ENCODE results near the gene PRICKLE1. TPM values are rescaled to one million over a fixed set of nuclear protein-coding genes. Genes with fewer than 3 reads are reported as not detected.

Gene PRICKLE1
- total RNA-seq, 4 donors from 2014 or later, result 0.19 to 8.0 (median 2.7) TPM

GRCh38 chr12:42582050-42582449 is 7.5 kb downstream of the PRICKLE1 start:
- Histone ChIP-seq H3K4me1 (peaks cover 0 to 20% (median 9%) of the 10 kb centered on the region in 3 donors), H3K27me3 (no peaks in the 10 kb centered on the region), H3K36me3 (no peaks in the 10 kb centered on the region), H3K4me3 (no peak overlapping the region), H3K9me3 (no peaks in the 10 kb centered on the region), H3K27ac (no peak overlapping the region)
- intact Hi-C loops (cut with DNase I), result no loop called here
- DNase-seq, result no peak
- 0 to 6% methylated on average over 1 of the region's 1 CpG for WGBS, 2 donors
- TF ChIP-seq CTCF (IDR thresholded peaks at IDR 0.05) (no peak), POLR2A (IDR thresholded peaks at IDR 0.05) (no peak)

DNA sequence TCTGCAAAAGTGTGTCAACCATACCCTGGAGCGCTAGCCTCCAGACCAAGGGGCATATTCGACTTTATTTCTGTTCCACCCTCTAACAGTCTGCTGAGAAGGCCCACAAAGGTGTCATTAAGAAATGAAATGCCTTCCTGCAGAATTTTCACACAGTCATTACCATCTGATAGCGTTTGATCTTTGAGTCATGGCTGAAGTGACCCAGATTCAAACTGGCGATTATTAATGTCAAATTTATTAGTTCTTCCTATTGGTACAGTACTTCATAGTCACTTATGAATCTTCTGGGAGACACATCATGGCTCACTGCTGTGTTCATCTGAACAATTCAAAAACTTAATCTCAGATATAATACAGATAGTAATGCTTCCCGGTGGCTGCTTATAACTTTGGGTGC is 13.2 kb downstream of the PRICKLE1 start:
- intact Hi-C loops (cut with DNase I), result no loop called here

GRCh38 chr12:42575717-42576116 is 13.8 kb downstream of the PRICKLE1 start:
- no peaks in the 10 kb centered on the region for H3K9me3 ChIP-seq
- TF ChIP-seq POLR2A (IDR thresholded peaks at IDR 0.05), result no peak
- TF ChIP-seq CTCF (IDR thresholded peaks at IDR 0.05), result no peak
- no peak overlapping the region for H3K27ac ChIP-seq
- WGBS, 2 donors, result 22 to 27% methylated on average over 1 of the region's 1 CpG
- H3K27me3 ChIP-seq, result no peaks in the 10 kb centered on the region
- intact Hi-C loops (cut with DNase I), result no loop called here
- no peaks in the 10 kb centered on the region for H3K36me3 ChIP-seq
- no peak for DNase-seq
- no peaks in the 10 kb centered on the region for H3K4me1 ChIP-seq
- no peak overlapping the region for H3K4me3 ChIP-seq

More for the DNA sequence above, 13.2 kb downstream of the PRICKLE1 start:
- no peaks in the 10 kb centered on the region for H3K4me1 ChIP-seq
- no peak overlapping the region for H3K27ac ChIP-seq
- DNase-seq, result no peak
- H3K27me3 ChIP-seq, result no peaks in the 10 kb centered on the region
- TF ChIP-seq POLR2A (IDR thresholded peaks at IDR 0.05), result no peak
- no peak for TF ChIP-seq CTCF (IDR thresholded peaks at IDR 0.05)
- H3K36me3 ChIP-seq, result no peaks in the 10 kb centered on the region
- no peak overlapping the region for H3K4me3 ChIP-seq
- 63 to 75% methylated on average over 5 of the region's 5 CpGs for WGBS, 2 donors
- no peaks in the 10 kb centered on the region for H3K9me3 ChIP-seq

GRCh38 chr12:42574851-42575266 is 14.7 kb downstream of the PRICKLE1 start:
- Histone ChIP-seq H3K27me3 (no peaks in the 10 kb centered on the region), H3K4me3 (no peak overlapping the region), H3K9me3 (no peaks in the 10 kb centered on the region), H3K4me1 (no peaks in the 10 kb centered on the region), H3K36me3 (no peaks in the 10 kb centered on the region), H3K27ac (no peak overlapping the region)
- TF ChIP-seq POLR2A (IDR thresholded peaks at IDR 0.05) (no peak), CTCF (IDR thresholded peaks at IDR 0.05) (no peak)
- intact Hi-C loops (cut with DNase I), result no loop called here
- no peak for DNase-seq

GRCh38 chr12:42571327-42572009 is 18.1 kb downstream of the PRICKLE1 start:
- whole genome bisulfite sequencing, 2 donors, result 80 to 92% methylated on average over 2 of the region's 2 CpGs

More at GRCh38 chr12:42571327-42572009, 18.1 kb downstream of the PRICKLE1 start:
- Histone ChIP-seq H3K27me3 (no peaks in the 10 kb centered on the region), H3K36me3 (no peaks in the 10 kb centered on the region), H3K9me3 (no peaks in the 10 kb centered on the region), H3K4me1 (peaks cover 0 to 6% (median 0%) of the 10 kb centered on the region in 3 donors), H3K4me3 (no peak overlapping the region), H3K27ac (no peak overlapping the region)
- no peak for DNase-seq
- intact Hi-C loops (cut with DNase I), result no loop called here
- no peak for TF ChIP-seq POLR2A (IDR thresholded peaks at IDR 0.05)
- no peak for TF ChIP-seq CTCF (IDR thresholded peaks at IDR 0.05)
